PC-3 (cell line): ENCODE measurements around the gene CLCF1. TPM values are rescaled to one million over a fixed set of nuclear protein-coding genes. Genes with fewer than 3 reads are reported as not detected.

Experiments used
- ATAC-seq: fragments of 200-7000 bp; cut with Tn5 transposase; 2 replicates; pipeline ENCODE4 v1.9.1; 2020; ENCODE audit warnings: mild to moderate bottlenecking, moderate library complexity
- BruUV-seq: library from RNA; stranded (reverse); fragments of 400-500 nt; replicated peaks from 2 replicates; lab custom pipeline; 2021; lab: Mats Ljungman, UMichigan
- CTCF ChIA-PET: fragments of 300-600 bp; sonication (Branson Sonifier 250); formaldehyde crosslinking; loops from one replicate; lab custom pipeline; 2022; ENCODE audit warnings: antibody characterized with exemption; lab: Charles Lee
- POLR2A ChIA-PET: fragments of 300-600 bp; sonication (Branson Sonifier 250); formaldehyde crosslinking; loops from one replicate; lab custom pipeline; 2022; ENCODE audit warnings: antibody characterized with exemption; ENCODE audit not compliant: unreplicated experiment; lab: Charles Lee
- DNase-seq: peaks from one replicate; pipeline ENCODE4 v3.0.0-alpha.2; 2015
- H2AFZ ChIP-seq: fragments of 300-600 bp; sonication (generic); 2 replicates; pipeline ENCODE4 v1.6.0; 2016; ENCODE audit warnings: antibody characterized with exemption, low read length
- H3F3A ChIP-seq: fragments of 300-600 bp; sonication (generic); one replicate; pipeline ENCODE4 v1.6.0; 2017; ENCODE audit warnings: antibody characterized with exemption, low read length, control low read depth, mild to moderate bottlenecking; ENCODE audit not compliant: unreplicated experiment
- H3K27ac ChIP-seq: fragments of 300-600 bp; sonication (generic); 2 replicates; pipeline ENCODE4 v1.5.1; 2016; ENCODE audit warnings: mild to moderate bottlenecking, low read length
- H3K27me3 ChIP-seq: fragments of 300-600 bp; sonication (generic); 2 replicates; pipeline ENCODE4 v1.6.1; 2016; ENCODE audit warnings: low read length, mixed read lengths
- H3K36me3 ChIP-seq: fragments of 300-600 bp; sonication (generic); 2 replicates; pipeline ENCODE4 v1.6.1; 2016; ENCODE audit warnings: low read depth, mixed run types, low read length, mixed read lengths
- H3K4me1 ChIP-seq: fragments of 300-600 bp; sonication (generic); 2 replicates; pipeline ENCODE4 v1.5.1; 2016; ENCODE audit warnings: low read length; ENCODE audit not compliant: insufficient read depth
- H3K4me2 ChIP-seq: fragments of 300-600 bp; sonication (generic); 2 replicates; pipeline ENCODE4 v1.6.0; 2016; ENCODE audit warnings: low read length
- H3K4me3 ChIP-seq: fragments of 300-600 bp; sonication (generic); 2 replicates; pipeline ENCODE4 v1.5.1; 2016; ENCODE audit warnings: mild to moderate bottlenecking, low read length, mixed read lengths
- H3K79me2 ChIP-seq: fragments of 300-600 bp; sonication (generic); 2 replicates; pipeline ENCODE4 v1.6.1; 2017; ENCODE audit warnings: low read length, mixed read lengths
- H3K9ac ChIP-seq: fragments of 300-600 bp; sonication (generic); 2 replicates; pipeline ENCODE4 v1.6.0; 2016; ENCODE audit warnings: mild to moderate bottlenecking, low read length
- H3K9me2 ChIP-seq: fragments of 300-600 bp; sonication (generic); replicated peaks from 2 replicates; pipeline ENCODE4 v1.6.1; 2016; ENCODE audit warnings: mixed run types, low read length, mixed read lengths
- H3K9me3 ChIP-seq: fragments of 300-600 bp; sonication (generic); 2 replicates; pipeline ENCODE4 v1.6.1; 2016; ENCODE audit warnings: low read length, mixed read lengths
- H4K20me1 ChIP-seq: fragments of 300-600 bp; sonication (generic); 2 replicates; pipeline ENCODE4 v1.6.1; 2016; ENCODE audit warnings: low read length, mixed read lengths
- EZH2 ChIP-seq: fragments of 300-600 bp; sonication (generic); IDR thresholded peaks from one replicate; pipeline ENCODE4 v1.6.1; 2017; ENCODE audit warnings: antibody characterized with exemption, mild to moderate bottlenecking, low read length; ENCODE audit not compliant: unreplicated experiment
- EZH2phosphoT487 ChIP-seq: fragments of 300-600 bp; sonication (generic); IDR thresholded peaks from 2 replicates; pipeline ENCODE4 v1.6.1; 2018; ENCODE audit warnings: mild to moderate bottlenecking, antibody characterized with exemption, low read length, borderline replicate concordance
- intact Hi-C: fragments of 100-400 bp; cut with micrococcal nuclease; formaldehyde crosslinking; loops from 2 replicates; pipeline ENCODE4 v1.9.0; 2023
- total RNA-seq: library from RNA; depleted of rRNA; stranded (reverse); fragments of >200 nt; gene quantifications from 2 replicates; pipeline ENCODE4 v1.2.3, GENCODE V29; 2014
- TF ChIP-seq, protein P1 (sequence below): fragments of 300-600 bp; sonication (generic); conservative IDR thresholded peaks from 2 replicates; pipeline ENCODE4 v1.5.1; 2017; ENCODE audit warnings: antibody characterized with exemption, low read depth, mild to moderate bottlenecking, low read length

The CLCF1 gene
- total RNA-seq, 1 experiment from 2014 or later = 48.3 TPM

DNA sequence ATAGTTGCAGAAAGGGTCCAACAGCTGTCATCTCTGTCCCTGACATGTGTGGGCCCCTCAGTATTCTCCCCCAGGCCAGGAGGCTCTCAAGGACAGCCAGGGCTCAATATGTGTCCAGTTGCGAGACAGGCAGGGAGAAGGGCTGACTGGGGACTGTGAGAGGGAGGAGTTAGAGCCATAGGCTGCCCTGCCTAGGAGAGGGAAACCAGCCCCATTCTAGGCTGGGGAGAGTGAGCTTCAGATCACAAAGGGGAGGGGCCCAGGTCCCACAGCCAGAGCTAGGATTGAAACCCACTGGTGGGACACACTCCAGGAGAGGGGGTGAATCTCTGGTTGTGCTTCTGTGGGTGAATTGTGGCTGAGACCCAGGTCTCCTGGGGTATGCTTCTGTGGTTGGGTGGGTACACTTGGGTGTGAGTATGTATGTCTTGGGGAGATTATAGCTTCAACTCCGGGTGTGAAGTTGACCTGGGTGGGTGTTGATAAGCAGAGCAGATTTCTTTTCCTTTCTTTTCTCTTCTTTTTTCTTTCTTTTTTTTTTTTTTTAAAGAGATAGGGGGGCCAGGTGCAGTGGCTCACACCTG lies 40.0 kb upstream of the CLCF1 start:
- Histone ChIP-seq H3F3A (no peaks in the 10 kb centered on the region), H3K27me3 (no peaks in the 10 kb centered on the region), H3K4me1 (no peaks in the 10 kb centered on the region; the same call in 1 of the 2 replicates), H3K4me3 (no peak overlapping the region), H3K9ac (no peak overlapping the region), H3K27ac (no peak overlapping the region), H4K20me1 (no peaks in the 10 kb centered on the region), H3K9me3 (no peaks in the 10 kb centered on the region), H3K4me2 (no peak overlapping the region), H3K79me2 (no peaks in the 10 kb centered on the region), H3K36me3 (no peaks in the 10 kb centered on the region), H3K9me2 (no peaks in the 10 kb centered on the region), H2AFZ (no peak overlapping the region)
- DNase-seq (no peak), ATAC-seq (no peak)
- intact Hi-C loops = no loop called here
- no TSS peak for BruUV-seq
- TF ChIP-seq EZH2 (no peak), EZH2phosphoT487 (no peak)
- TF ChIP-seq, protein P1, sequence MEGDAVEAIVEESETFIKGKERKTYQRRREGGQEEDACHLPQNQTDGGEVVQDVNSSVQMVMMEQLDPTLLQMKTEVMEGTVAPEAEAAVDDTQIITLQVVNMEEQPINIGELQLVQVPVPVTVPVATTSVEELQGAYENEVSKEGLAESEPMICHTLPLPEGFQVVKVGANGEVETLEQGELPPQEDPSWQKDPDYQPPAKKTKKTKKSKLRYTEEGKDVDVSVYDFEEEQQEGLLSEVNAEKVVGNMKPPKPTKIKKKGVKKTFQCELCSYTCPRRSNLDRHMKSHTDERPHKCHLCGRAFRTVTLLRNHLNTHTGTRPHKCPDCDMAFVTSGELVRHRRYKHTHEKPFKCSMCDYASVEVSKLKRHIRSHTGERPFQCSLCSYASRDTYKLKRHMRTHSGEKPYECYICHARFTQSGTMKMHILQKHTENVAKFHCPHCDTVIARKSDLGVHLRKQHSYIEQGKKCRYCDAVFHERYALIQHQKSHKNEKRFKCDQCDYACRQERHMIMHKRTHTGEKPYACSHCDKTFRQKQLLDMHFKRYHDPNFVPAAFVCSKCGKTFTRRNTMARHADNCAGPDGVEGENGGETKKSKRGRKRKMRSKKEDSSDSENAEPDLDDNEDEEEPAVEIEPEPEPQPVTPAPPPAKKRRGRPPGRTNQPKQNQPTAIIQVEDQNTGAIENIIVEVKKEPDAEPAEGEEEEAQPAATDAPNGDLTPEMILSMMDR = no peak
- ChIA-PET POLR2A (no interaction called here), CTCF (no interaction called here)

DNA sequence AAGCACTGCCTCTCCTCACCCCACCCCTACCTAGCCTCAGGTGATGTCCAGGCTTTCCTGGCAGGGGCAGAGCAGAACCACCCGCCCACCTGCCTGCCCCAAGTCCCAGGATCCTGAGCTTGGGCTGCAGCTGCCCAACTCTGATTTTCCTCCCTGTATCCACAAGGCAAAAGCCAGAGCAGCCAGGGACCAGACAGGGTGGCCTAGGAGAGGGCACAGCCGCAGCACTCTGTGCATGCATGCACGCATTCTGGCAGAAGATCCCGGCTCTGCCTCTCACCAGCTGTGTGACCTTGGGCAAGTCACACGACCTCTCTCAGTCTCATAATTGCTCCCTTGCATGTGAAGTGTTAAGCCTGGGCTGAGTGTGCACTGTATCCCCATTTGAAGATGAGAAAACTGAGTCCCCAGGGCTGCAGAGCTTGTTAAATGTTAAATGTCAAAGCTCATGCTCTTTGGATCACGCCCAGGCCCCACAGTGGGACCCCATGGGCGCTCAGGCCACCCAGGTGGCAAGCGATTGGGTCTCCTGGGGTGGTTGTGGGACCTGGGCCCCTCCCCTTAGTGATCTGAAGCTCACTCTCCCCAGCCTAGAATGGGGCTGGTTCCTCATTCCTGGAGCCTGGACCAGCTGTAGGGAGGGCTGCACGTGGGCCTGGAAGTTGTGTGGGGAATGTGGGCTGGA lies 39.2 kb upstream of the CLCF1 start:
- BruUV-seq = no TSS peak
- Histone ChIP-seq H3K9ac (no peak overlapping the region), H3F3A (no peaks in the 10 kb centered on the region), H3K36me3 (no peaks in the 10 kb centered on the region), H2AFZ (no peak overlapping the region), H3K27ac (no peak overlapping the region), H3K9me3 (no peaks in the 10 kb centered on the region), H4K20me1 (no peaks in the 10 kb centered on the region), H3K4me2 (no peak overlapping the region), H3K79me2 (no peaks in the 10 kb centered on the region), H3K9me2 (no peaks in the 10 kb centered on the region), H3K4me3 (no peak overlapping the region), H3K27me3 (no peaks in the 10 kb centered on the region), H3K4me1 (no peaks in the 10 kb centered on the region; the same call in 1 of the 2 replicates)
- no peak for ATAC-seq
- DNase-seq = no peak
- intact Hi-C loops = no loop called here
- TF ChIP-seq, protein P1 = no peak
- TF ChIP-seq EZH2phosphoT487 (no peak), EZH2 (no peak)
- CTCF ChIA-PET = no interaction called here
- POLR2A ChIA-PET = no interaction called here

DNA sequence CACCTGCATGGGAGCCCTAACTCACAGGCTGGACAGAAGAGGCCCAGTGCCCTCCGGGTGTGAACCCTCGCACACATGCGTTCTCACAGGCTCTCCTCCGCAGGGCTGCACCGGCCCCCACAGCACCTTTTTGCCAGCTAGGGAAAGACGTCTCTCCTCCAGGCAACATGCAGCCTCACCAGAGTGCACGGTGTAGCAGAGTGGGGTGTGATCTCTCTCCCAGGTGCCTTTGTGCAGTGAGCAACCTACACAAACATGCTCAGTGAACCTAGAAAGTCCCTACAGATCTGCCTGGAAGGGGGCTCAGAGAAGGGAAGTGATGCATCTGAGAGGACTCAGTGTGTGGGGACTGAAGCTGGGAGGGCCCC lies 38.4 kb upstream of the CLCF1 start:
- Histone ChIP-seq H3K4me2 (no peak overlapping the region), H3K79me2 (no peaks in the 10 kb centered on the region), H2AFZ (no peak overlapping the region), H3K9me3 (no peaks in the 10 kb centered on the region), H3F3A (no peaks in the 10 kb centered on the region), H3K36me3 (no peaks in the 10 kb centered on the region), H3K9ac (no peak overlapping the region), H3K4me1 (no peaks in the 10 kb centered on the region; the same call in 1 of the 2 replicates), H3K27ac (no peak overlapping the region), H3K4me3 (no peak overlapping the region), H3K9me2 (no peaks in the 10 kb centered on the region), H3K27me3 (no peaks in the 10 kb centered on the region), H4K20me1 (no peaks in the 10 kb centered on the region)
- CTCF ChIA-PET = no interaction called here
- intact Hi-C loops = no loop called here
- DNase-seq (no peak), ATAC-seq (no peak)
- POLR2A ChIA-PET = no interaction called here
- TF ChIP-seq EZH2 (no peak), EZH2phosphoT487 (no peak)
- TF ChIP-seq, protein P1 = no peak
- no TSS peak for BruUV-seq
